ENCODE measurements around the gene SLC22A8.
"Not testable (repeated sequence)": the region's sequence is repeated elsewhere in the genome, so short reads cannot be mapped to it uniquely, and the experiment has no call there.

The SLC22A8 gene

GRCh38 chr11:62985041-62985750 is 30.4 kb downstream of the SLC22A8 start:
- DNase-seq, result no peak

- no peak for DNase-seq
These were observed 31.1 kb downstream of the SLC22A8 start, which contains the start of gene SLC22A6 for GRCh38 chr11:62984451-62984991. Gene SLC22A6 (minus strand): TSS chr11:62984967. CDS start chr11:62984690, 277 bp downstream.

- no peak for DNase-seq
These were observed 32.0 kb downstream of the SLC22A8 start for GRCh38 chr11:62983536-62984199.

GRCh38 chr11:62981743-62982142 is 33.9 kb downstream of the SLC22A8 start:
- DNase-seq, result no peak

GRCh38 chr11:62980133-62980760 is 35.4 kb downstream of the SLC22A8 start:
- no peak for DNase-seq

GRCh38 chr11:62976109-62976508 is 39.5 kb downstream of the SLC22A8 start:
- DNase-seq, result no peak

- no peak for DNase-seq
These were observed 40.7 kb downstream of the SLC22A8 start for GRCh38 chr11:62974848-62975522.

- no peak for DNase-seq
These were observed 50.1 kb downstream of the SLC22A8 start for GRCh38 chr11:62965574-62965973.

- DNase-seq, result no peak
These were observed 53.2 kb downstream of the SLC22A8 start for GRCh38 chr11:62962391-62962790.

- no peak for DNase-seq
These were observed 54.5 kb downstream of the SLC22A8 start for GRCh38 chr11:62961017-62961570.

GRCh38 chr11:62959422-62959980 is 56.1 kb downstream of the SLC22A8 start:
- no peak for DNase-seq

- DNase-seq, result no peak
These were observed 56.9 kb downstream of the SLC22A8 start for GRCh38 chr11:62958547-62959421.

- DNase-seq, result no peak
These were observed 58.5 kb downstream of the SLC22A8 start for GRCh38 chr11:62957147-62957546.

GRCh38 chr11:62954478-62954877 is 61.2 kb downstream of the SLC22A8 start:
- DNase-seq, result no peak

GRCh38 chr11:62953811-62954210 is 61.8 kb downstream of the SLC22A8 start:
- no peak for DNase-seq

GRCh38 chr11:62948765-62949320 is 66.8 kb downstream of the SLC22A8 start:
- no peak for DNase-seq

GRCh38 chr11:62945538-62945937 is 70.1 kb downstream of the SLC22A8 start:
- DNase-seq, result not testable (repeated sequence)

Measured in GDM1 (cell line).